Measurements from ENCODE around the gene MX1.

GRCh38 chr21:41445465-41445862, 19.4 kb downstream of the MX1 start:
- TF ChIP-seq POLR2AphosphoS5 (IDR thresholded peaks at IDR 0.05) (no peak), RAD21 (conservative IDR thresholded peaks at IDR 0.05) (no peak), CTCF (IDR thresholded peaks at IDR 0.05; ENCODE audit: poor library complexity, severe bottlenecking) (no peak), EZH2 (IDR thresholded peaks at IDR 0.05; ENCODE audit: borderline replicate concordance, insufficient read depth, low read length, poor library complexity, severe bottlenecking) (no peak), EP300 (conservative IDR thresholded peaks at IDR 0.05; ENCODE audit: poor library complexity, severe bottlenecking) (no peak)
